HTR-8/SVneo (cell line): Measurements from ENCODE around the gene IFITM1.
"Not testable (repeated sequence)": the region's sequence is repeated elsewhere in the genome, so short reads cannot be mapped to it uniquely, and the experiment has no call there.

ENCODE experiments used
- DNase-seq: peaks from one replicate; pipeline ENCODE4 v3.0.0; 2011; ENCODE audit warnings: low spot score, mixed read lengths; ENCODE audit not compliant: insufficient read length
- FAIRE-seq: peaks from 2 replicates; lab custom pipeline; 2011; peaks lifted over from hg19 to GRCh38; lab: Jason Lieb, UNC

Gene IFITM1

GRCh38 chr11:337711-338110 lies 23.9 kb downstream of the IFITM1 start:
- DNase-seq (no peak), FAIRE-seq (no peak)

GRCh38 chr11:339963-340362 lies 26.1 kb downstream of the IFITM1 start:
- DNase-seq (no peak), FAIRE-seq (no peak)

- DNase-seq (no peak), FAIRE-seq (no peak)
Measured at GRCh38 chr11:340539-341512, 27.0 kb downstream of the IFITM1 start.

- DNase-seq = no peak
- FAIRE-seq = no peak
Measured at GRCh38 chr11:342328-342727, 28.5 kb downstream of the IFITM1 start.

- DNase-seq (no peak), FAIRE-seq (no peak)
Measured at GRCh38 chr11:344836-345578, 31.2 kb downstream of the IFITM1 start.

- FAIRE-seq (no peak), DNase-seq (no peak)
Measured at GRCh38 chr11:346529-346928, 32.7 kb downstream of the IFITM1 start.

- peak; percentile 99 for FAIRE-seq
Measured at GRCh38 chr11:349270-349954, 35.6 kb downstream of the IFITM1 start.

GRCh38 chr11:350033-350722 lies 36.3 kb downstream of the IFITM1 start:
- FAIRE-seq, DNase-seq: not testable (repeated sequence)

More at GRCh38 chr11:349270-349954, 35.6 kb downstream of the IFITM1 start:
- not testable (repeated sequence) for DNase-seq

- FAIRE-seq = no peak
- DNase-seq = no peak
Measured at GRCh38 chr11:350723-351255, 36.9 kb downstream of the IFITM1 start.

GRCh38 chr11:351411-351810 lies 37.6 kb downstream of the IFITM1 start:
- DNase-seq (no peak), FAIRE-seq (no peak)

GRCh38 chr11:352456-353031 lies 38.7 kb downstream of the IFITM1 start:
- no peak for DNase-seq
- FAIRE-seq = no peak

GRCh38 chr11:353179-353873 lies 39.5 kb downstream of the IFITM1 start:
- no peak for DNase-seq
- no peak for FAIRE-seq

- peak; percentile 87 for DNase-seq
- FAIRE-seq = no peak
Measured at GRCh38 chr11:355581-356458, 42.0 kb downstream of the IFITM1 start.

- DNase-seq (no peak), FAIRE-seq (no peak)
Measured at GRCh38 chr11:356610-357009, 42.8 kb downstream of the IFITM1 start.

GRCh38 chr11:357582-357981 lies 43.7 kb downstream of the IFITM1 start:
- no peak for FAIRE-seq

GRCh38 chr11:358129-358800 lies 44.4 kb downstream of the IFITM1 start:
- DNase-seq = no peak
- no peak for FAIRE-seq

More at GRCh38 chr11:357582-357981, 43.7 kb downstream of the IFITM1 start:
- DNase-seq = no peak

GRCh38 chr11:359181-359714 lies 45.4 kb downstream of the IFITM1 start:
- DNase-seq (no peak), FAIRE-seq (no peak)
